LNCaP clone FGC (cell line): ENCODE data around the gene ZNF544.

Source experiments
- DNase-seq: peaks from one replicate; pipeline ENCODE4 v3.0.0-alpha.2; 2011; ENCODE audit warnings: low read depth
- H3K4me3 ChIP-seq: 2 replicates; pipeline ENCODE4 v1.5.1; 2011; ENCODE audit warnings: mild to moderate bottlenecking, low read depth, low read length, control low read depth
- CTCF ChIP-seq: IDR thresholded peaks from 2 replicates; pipeline ENCODE4 v1.5.1; 2012; ENCODE audit warnings: mild to moderate bottlenecking; ENCODE audit not compliant: control insufficient read depth, insufficient read depth; ENCODE audit errors: extremely low read depth

The ZNF544 gene

GRCh38 chr19:58203814-58204475 lies 24.8 kb upstream of the ZNF544 start:
- no peak for DNase-seq
- no peak overlapping the region for H3K4me3 ChIP-seq
- TF ChIP-seq CTCF, result no peak

- TF ChIP-seq CTCF, result no peak
- DNase-seq, result no peak
- H3K4me3 ChIP-seq, result no peak overlapping the region
Observed at GRCh38 chr19:58204566-58204965, 24.1 kb upstream of the ZNF544 start.

- no peak for TF ChIP-seq CTCF
- no peak overlapping the region for H3K4me3 ChIP-seq
- DNase-seq, result no peak
Observed at GRCh38 chr19:58209577-58209976, 19.1 kb upstream of the ZNF544 start.

- no peak overlapping the region for H3K4me3 ChIP-seq
- TF ChIP-seq CTCF, result no peak
- no peak for DNase-seq
Observed at GRCh38 chr19:58212336-58213074, 16.2 kb upstream of the ZNF544 start.

- DNase-seq, result no peak
- TF ChIP-seq CTCF, result no peak
- H3K4me3 ChIP-seq, result no peak overlapping the region
Observed at GRCh38 chr19:58213075-58213369, 15.7 kb upstream of the ZNF544 start.

- no peak for TF ChIP-seq CTCF
- DNase-seq, result no peak
- H3K4me3 ChIP-seq, result no peak overlapping the region
Observed at GRCh38 chr19:58217069-58217481, 11.6 kb upstream of the ZNF544 start.

- H3K4me3 ChIP-seq, result no peak overlapping the region
- DNase-seq, result no peak
- TF ChIP-seq CTCF, result no peak
Observed at GRCh38 chr19:58217607-58218391, 10.9 kb upstream of the ZNF544 start.
